Endothelial cell of umbilical vein (primary cell): ENCODE results near the gene ADAMTS19. TPM values are rescaled to one million over a fixed set of nuclear protein-coding genes. Genes with fewer than 3 reads are reported as not detected.

Experiments
- BruUV-seq: library from RNA; stranded (reverse); fragments of 400-500 nt; replicated peaks from 2 replicates; lab custom pipeline; 2021; lab: Mats Ljungman, UMichigan
- CTCF ChIA-PET: fragments of 300-600, 350-600 bp; sonication (Branson Sonifier 250); formaldehyde crosslinking; loops from one replicate; lab custom pipeline; 2021; ENCODE audit warnings: antibody characterized with exemption, inconsistent platforms; lab: Charles Lee
- POLR2A ChIA-PET: fragments of 300-600, 350-600 bp; sonication (Branson Sonifier 250); formaldehyde crosslinking; loops from one replicate; lab custom pipeline; 2021; ENCODE audit warnings: antibody characterized with exemption, inconsistent platforms; lab: Charles Lee
- DNase-seq: peaks from one replicate; pipeline ENCODE4 v3.0.0-alpha.2; 2011; ENCODE audit warnings: low read depth, low spot score
- FAIRE-seq: peaks from 2 replicates; lab custom pipeline; 2011; peaks lifted over from hg19 to GRCh38; lab: Jason Lieb, UNC
- H2AFZ ChIP-seq: 2 replicates; pipeline ENCODE4 v1.6.0; 2012; ENCODE audit warnings: low read depth, low read length, control low read depth, inconsistent platforms
- H3K27ac ChIP-seq: 2 replicates; pipeline ENCODE4 v1.5.1; 2011; ENCODE audit warnings: low read depth, mild to moderate bottlenecking, control low read depth, low read length, moderate library complexity; ENCODE audit not compliant: insufficient read depth
- H3K27me3 ChIP-seq, 2 experiments: 2 replicates each; pipeline versions ENCODE4 v1.6.0 to v1.6.1; 2011; ENCODE audit warnings: low read length in 2 of 2, mixed read lengths in 1 of 2; ENCODE audit not compliant: control insufficient read depth in 2 of 2, insufficient read depth in 2 of 2
- H3K36me3 ChIP-seq, 2 experiments: 2 replicates in 1 of 2; 3 replicates in 1 of 2; pipeline ENCODE4 v1.5.1; 2011; ENCODE audit warnings: low read length in 2 of 2, mild to moderate bottlenecking in 1 of 2, moderate library complexity in 1 of 2; ENCODE audit not compliant: control insufficient read depth in 2 of 2, insufficient read depth in 2 of 2; ENCODE audit errors: extremely low read depth in 1 of 2
- H3K4me1 ChIP-seq: 3 replicates; pipeline ENCODE4 v1.5.1; 2011; ENCODE audit warnings: mild to moderate bottlenecking, low read length; ENCODE audit not compliant: control insufficient read depth, insufficient read depth; ENCODE audit errors: extremely low read depth
- H3K4me2 ChIP-seq: 2 replicates; pipeline ENCODE4 v1.6.1; 2011; ENCODE audit warnings: low read length, control low read depth, mixed read lengths; ENCODE audit not compliant: insufficient read depth
- H3K4me3 ChIP-seq, 3 experiments: fragments of 200-600 bp in 1 of 3; sonication (generic), shearing (Covaris generic) in 1 of 3; replicated peaks in 1 of 3; 2 replicates each; pipeline ENCODE4 v1.5.1; 2011 to 2016; ENCODE audit warnings: control low read depth in 3 of 3, low read length in 3 of 3, mild to moderate bottlenecking in 2 of 3, inconsistent platforms in 1 of 3, low read depth in 1 of 3, moderate library complexity in 1 of 3; ENCODE audit not compliant: insufficient read depth in 1 of 3
- H3K79me2 ChIP-seq: 2 replicates; pipeline ENCODE4 v1.6.0; 2012; ENCODE audit warnings: low read length, inconsistent platforms; ENCODE audit not compliant: control insufficient read depth, insufficient read depth
- H3K9ac ChIP-seq: replicated peaks from 2 replicates; pipeline ENCODE3; 2011; ENCODE audit warnings: low read length, control low read depth; ENCODE audit not compliant: insufficient read depth; ENCODE audit errors: extremely low read depth
- H3K9me1 ChIP-seq: replicated peaks from 3 replicates; pipeline ENCODE4 v1.6.0; 2011; ENCODE audit warnings: mild to moderate bottlenecking, low read length; ENCODE audit not compliant: control insufficient read depth, insufficient read depth; ENCODE audit errors: extremely low read depth
- H3K9me3 ChIP-seq: replicated peaks from 2 replicates; pipeline ENCODE4 v1.5.1; 2012; ENCODE audit warnings: low read length, inconsistent platforms; ENCODE audit not compliant: control insufficient read depth, insufficient read depth
- H4K20me1 ChIP-seq: replicated peaks from 2 replicates; pipeline ENCODE3; 2011; ENCODE audit warnings: mild to moderate bottlenecking, low read length; ENCODE audit not compliant: control insufficient read depth, insufficient read depth; ENCODE audit errors: extremely low read depth
- CTCF ChIP-seq, 2 donors: IDR thresholded peaks; 1 replicate in 1 of 2; 2 replicates in 1 of 2; pipeline ENCODE4 v1.5.1; 2011; ENCODE audit warnings: low read length in 2 of 2, mild to moderate bottlenecking in 2 of 2, moderate library complexity in 2 of 2, control low read depth in 1 of 2, inconsistent platforms in 1 of 2, low read depth in 1 of 2; ENCODE audit not compliant: insufficient read depth in 1 of 2; ENCODE audit errors: extremely low read depth in 1 of 2
- EZH2 ChIP-seq: IDR thresholded peaks from 2 replicates; pipeline ENCODE4 v1.6.1; 2012; ENCODE audit warnings: borderline replicate concordance, low read depth, mild to moderate bottlenecking, moderate library complexity, low read length, inconsistent platforms; ENCODE audit not compliant: severe bottlenecking
- FOS ChIP-seq: IDR thresholded peaks from 2 replicates; pipeline ENCODE4 v1.6.1; 2011; ENCODE audit warnings: mild to moderate bottlenecking, low read length, moderate library complexity, borderline replicate concordance; ENCODE audit not compliant: insufficient read depth
- GATA2 ChIP-seq: IDR thresholded peaks from 2 replicates; pipeline ENCODE4 v1.7.0; 2011; ENCODE audit warnings: low read depth, mild to moderate bottlenecking, moderate library complexity, mixed read lengths, low read length; ENCODE audit not compliant: insufficient read length, insufficient read depth
- JUN ChIP-seq: IDR thresholded peaks from 2 replicates; pipeline ENCODE4 v1.6.1; 2011; ENCODE audit warnings: borderline replicate concordance, low read depth; ENCODE audit not compliant: insufficient read length, insufficient read depth
- dilution Hi-C: fragments of 300-500 bp; cut with MboI; formaldehyde crosslinking; loops from one replicate; pipeline ENCODE4 v1.15.0; 2019; ENCODE audit warnings: low sequenced_read_pairs; ENCODE audit not compliant: extremely low pct_ligation_motif_present
- intact Hi-C: fragments of 100-400 bp; cut with micrococcal nuclease; formaldehyde crosslinking; loops from one replicate; pipeline ENCODE4 v1.10.0; 2022
- polyA plus RNA-seq, 4 experiments: library from polyadenylated mRNA; depleted of rRNA in 3 of 4; stranded (reverse) in 3 of 4; unstranded in 1 of 4; fragments of >200 nt; gene quantifications; 2 replicates each; pipeline versions ENCODE4 v1.2.1 to v1.2.3, GENCODE V29; 2011 to 2012; ENCODE audit warnings: missing spikeins in 1 of 4
- total RNA-seq: library from RNA; stranded (reverse); gene quantifications from 2 replicates; pipeline ENCODE4 v1.2.3, GENCODE V29; 2021

The ADAMTS19 gene
- total and polyA plus RNA-seq, 2 donors (not counting 3 experiments of a cell fraction or from before 2014, with no cell fraction given), result not detected

GRCh38 chr5:129767927-129768380 lies 307.9 kb downstream of the ADAMTS19 start:
- H3K36me3 ChIP-seq, result no peaks in the 10 kb centered on the region
- no peak overlapping the region for H2AFZ ChIP-seq
- dilution Hi-C loops (no loop called here), intact Hi-C loops (loop anchor here (1.0 to 5.0 kb wide), 9 partner anchors 104 to 1554 kb away; partner anchors contain the start of gene ADAMTS19)
- H3K9me1 ChIP-seq, result no peaks in the 10 kb centered on the region
- ChIA-PET CTCF (interaction anchor here (0.6 to 6.0 kb wide), 19 partner anchors 8 to 1553 kb away, joined by 3 to 88 read pairs (median 4); no protein-coding TSS in a partner anchor), POLR2A (no interaction called here)
- H3K4me3 ChIP-seq, result no peak overlapping the region
- H3K4me2 ChIP-seq, result no peak overlapping the region
- no peak overlapping the region for H3K9ac ChIP-seq
- H3K4me1 ChIP-seq, result no peaks in the 10 kb centered on the region
- TF ChIP-seq CTCF (IDR thresholded peaks at IDR 0.05; ENCODE audit: extremely low read depth in 1 of 2, insufficient read depth in 1 of 2, low read depth in 1 of 2, low read length in 2 of 2), result peak; percentile 86 to 96
- peak; percentile 8 for TF ChIP-seq JUN
- TF ChIP-seq EZH2, result no peak
- TF ChIP-seq GATA2, result no peak
- TF ChIP-seq FOS, result peak; percentile 62
- no peaks in the 10 kb centered on the region for H3K9me3 ChIP-seq
- DNase-seq (peak; percentile 87), FAIRE-seq (peak; percentile 97)
- H3K79me2 ChIP-seq, result no peaks in the 10 kb centered on the region
- H3K27ac ChIP-seq, result no peak overlapping the region
- no peaks in the 10 kb centered on the region for H4K20me1 ChIP-seq
- no TSS peak for BruUV-seq
- H3K27me3 ChIP-seq, result peaks cover 1 to 5% of the 10 kb centered on the region in 2 experiments
